C4-2B (cell line): ENCODE data around the gene AMBP.
A peak's percentile ranks its signal among the peaks of the same experiment; 100 is the strongest.

Experiments
- H3K27ac ChIP-seq: fragments of 450-650 bp; 2 replicates; pipeline ENCODE4 v1.5.1; 2017
- CTCF ChIP-seq: fragments of 450-650 bp; conservative IDR thresholded peaks from 2 replicates; pipeline ENCODE4 v1.5.1; 2017; ENCODE audit warnings: mild to moderate bottlenecking
- ZFX ChIP-seq: fragments of 450-650 bp; IDR thresholded peaks from 2 replicates; pipeline ENCODE4 v1.6.1; 2017

The AMBP gene

GRCh38 chr9:114108016-114108833, 30.1 kb upstream of the AMBP start:
- peak; percentile 98 for TF ChIP-seq CTCF
- no peak for TF ChIP-seq ZFX
- H3K27ac ChIP-seq: no peak overlapping the region

- no peak overlapping the region for H3K27ac ChIP-seq
- no peak for TF ChIP-seq ZFX
- TF ChIP-seq CTCF: no peak
These were observed 29.3 kb upstream of the AMBP start for GRCh38 chr9:114107286-114108001.

- no peak for TF ChIP-seq CTCF
- TF ChIP-seq ZFX: no peak
- H3K27ac ChIP-seq: no peak overlapping the region
These were observed 27.1 kb upstream of the AMBP start for GRCh38 chr9:114105236-114105635.

GRCh38 chr9:114102484-114102883, 24.4 kb upstream of the AMBP start:
- TF ChIP-seq ZFX (no peak), CTCF (no peak)
- H3K27ac ChIP-seq: no peak overlapping the region

GRCh38 chr9:114100536-114100935, 22.4 kb upstream of the AMBP start:
- no peak overlapping the region for H3K27ac ChIP-seq
- no peak for TF ChIP-seq CTCF

- TF ChIP-seq CTCF: no peak
- TF ChIP-seq ZFX: no peak
- no peak overlapping the region for H3K27ac ChIP-seq
These were observed 21.7 kb upstream of the AMBP start for GRCh38 chr9:114099669-114100270.
